Measurements from ENCODE around the gene KIAA1210.

Gene KIAA1210

GRCh38 chrX:119127650-119128049 is at the start of gene KIAA1210:
Gene KIAA1210 (minus strand): TSS chrX:119127812. CDS start chrX:119123642, 4,170 bp downstream.
- TF ChIP-seq CTCF (conservative IDR thresholded peaks at IDR 0.05; ENCODE audit: low read length), result no peak
- no peak within 1 kb of the TSS for H3K4me3 ChIP-seq (ENCODE audit: low read length)
- DNase-seq (ENCODE audit: low read depth), result no peak

GRCh38 chrX:119177278-119177677 is 49.7 kb upstream of the KIAA1210 start:
- no peak for DNase-seq (ENCODE audit: low read depth)
- no peak for TF ChIP-seq CTCF (conservative IDR thresholded peaks at IDR 0.05; ENCODE audit: low read length)
- H3K4me3 ChIP-seq (ENCODE audit: low read length), result no peak overlapping the region

GRCh38 chrX:119174900-119175299 is 47.3 kb upstream of the KIAA1210 start:
- DNase-seq (ENCODE audit: low read depth), result no peak
- TF ChIP-seq CTCF (conservative IDR thresholded peaks at IDR 0.05; ENCODE audit: low read length), result no peak
- no peak overlapping the region for H3K4me3 ChIP-seq (ENCODE audit: low read length)

- no peak overlapping the region for H3K4me3 ChIP-seq (ENCODE audit: low read length)
- no peak for TF ChIP-seq CTCF (conservative IDR thresholded peaks at IDR 0.05; ENCODE audit: low read length)
- DNase-seq (ENCODE audit: low read depth), result no peak
These were observed 40.5 kb upstream of the KIAA1210 start for GRCh38 chrX:119168104-119168503.

GRCh38 chrX:119158226-119158625 is 30.6 kb upstream of the KIAA1210 start:
- DNase-seq (ENCODE audit: low read depth), result no peak
- no peak overlapping the region for H3K4me3 ChIP-seq (ENCODE audit: low read length)
- TF ChIP-seq CTCF (conservative IDR thresholded peaks at IDR 0.05; ENCODE audit: low read length), result no peak

- no peak for TF ChIP-seq CTCF (conservative IDR thresholded peaks at IDR 0.05; ENCODE audit: low read length)
- H3K4me3 ChIP-seq (ENCODE audit: low read length), result no peak overlapping the region
- DNase-seq (ENCODE audit: low read depth), result no peak
These were observed 28.6 kb upstream of the KIAA1210 start for GRCh38 chrX:119156241-119156640.

GRCh38 chrX:119155416-119156035 is 27.9 kb upstream of the KIAA1210 start:
- peak; percentile 45 for DNase-seq (ENCODE audit: low read depth)
- no peak for TF ChIP-seq CTCF (conservative IDR thresholded peaks at IDR 0.05; ENCODE audit: low read length)
- H3K4me3 ChIP-seq (ENCODE audit: low read length), result no peak overlapping the region
